ENCODE data around the gene PLB1. TPM values are rescaled to one million over a fixed set of nuclear protein-coding genes. Genes with fewer than 3 reads are reported as not detected.

The PLB1 gene
- total and polyA plus RNA-seq, 2 experiments from 2014 or later: 0.06 to 0.21 TPM

DNA sequence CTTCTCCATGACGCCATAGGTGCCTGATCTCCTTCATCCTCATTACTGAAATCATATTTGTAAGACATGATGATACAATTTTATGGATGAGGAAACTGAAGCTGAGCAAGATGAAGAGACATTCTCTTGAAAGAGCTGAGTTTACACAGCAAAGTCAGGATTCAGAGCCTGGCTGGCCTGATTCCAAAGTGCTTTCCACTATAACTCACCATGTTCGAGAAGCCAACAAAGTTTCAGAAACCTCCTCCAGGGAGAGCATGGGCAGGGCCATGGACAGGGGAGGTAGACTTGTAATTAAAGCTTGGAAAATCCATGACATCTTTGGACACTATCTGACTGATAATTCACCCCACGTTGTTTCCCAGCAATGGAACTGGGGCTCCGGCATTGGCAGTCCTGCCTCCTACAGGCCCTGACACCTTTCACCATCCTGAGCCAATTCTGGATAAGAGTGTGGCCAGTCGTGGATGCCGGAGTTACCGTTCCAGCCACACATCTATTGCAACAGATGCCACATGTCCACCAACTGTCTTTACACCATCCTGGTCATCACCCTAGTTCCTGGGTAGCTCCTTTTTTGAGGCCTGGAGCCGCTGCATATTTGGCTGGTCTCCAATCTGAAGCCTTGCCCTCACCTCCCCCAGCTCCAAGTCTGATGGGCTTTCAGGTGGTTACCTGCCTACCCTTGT is 170.8 kb downstream of the PLB1 start:
- no peak overlapping the region for H3K4me3 ChIP-seq
- DNase-seq (ENCODE audit: low spot score) (no peak), ATAC-seq (no peak)
- no peaks in the 10 kb centered on the region for H3F3A ChIP-seq (replicated peaks; ENCODE audit: low read depth)
- no peaks in the 10 kb centered on the region for H4K20me1 ChIP-seq (replicated peaks; ENCODE audit: insufficient read depth)
- no peak overlapping the region for H3K4me2 ChIP-seq
- no peaks in the 10 kb centered on the region for H3K36me3 Mint-ChIP-seq (ENCODE audit: low read depth)
- no peaks in the 10 kb centered on the region for H3K36me3 ChIP-seq (ENCODE audit: insufficient read depth)
- TF ChIP-seq, protein P1, sequence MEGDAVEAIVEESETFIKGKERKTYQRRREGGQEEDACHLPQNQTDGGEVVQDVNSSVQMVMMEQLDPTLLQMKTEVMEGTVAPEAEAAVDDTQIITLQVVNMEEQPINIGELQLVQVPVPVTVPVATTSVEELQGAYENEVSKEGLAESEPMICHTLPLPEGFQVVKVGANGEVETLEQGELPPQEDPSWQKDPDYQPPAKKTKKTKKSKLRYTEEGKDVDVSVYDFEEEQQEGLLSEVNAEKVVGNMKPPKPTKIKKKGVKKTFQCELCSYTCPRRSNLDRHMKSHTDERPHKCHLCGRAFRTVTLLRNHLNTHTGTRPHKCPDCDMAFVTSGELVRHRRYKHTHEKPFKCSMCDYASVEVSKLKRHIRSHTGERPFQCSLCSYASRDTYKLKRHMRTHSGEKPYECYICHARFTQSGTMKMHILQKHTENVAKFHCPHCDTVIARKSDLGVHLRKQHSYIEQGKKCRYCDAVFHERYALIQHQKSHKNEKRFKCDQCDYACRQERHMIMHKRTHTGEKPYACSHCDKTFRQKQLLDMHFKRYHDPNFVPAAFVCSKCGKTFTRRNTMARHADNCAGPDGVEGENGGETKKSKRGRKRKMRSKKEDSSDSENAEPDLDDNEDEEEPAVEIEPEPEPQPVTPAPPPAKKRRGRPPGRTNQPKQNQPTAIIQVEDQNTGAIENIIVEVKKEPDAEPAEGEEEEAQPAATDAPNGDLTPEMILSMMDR (conservative IDR thresholded peaks at IDR 0.05; ENCODE audit: low read depth in 2 of 2): no peak
- no peak for TF ChIP-seq ZNF114 (CRISPR knock-in tag; IDR thresholded peaks at IDR 0.05)
- peaks cover 8% of the 10 kb centered on the region for H3K4me1 Mint-ChIP-seq
- H3K27me3 Mint-ChIP-seq (ENCODE audit: insufficient read depth, low read depth, poor library complexity): peaks cover 6% of the 10 kb centered on the region
- H3K4me3 Mint-ChIP-seq: no peak overlapping the region
- no peak overlapping the region for H2AFZ ChIP-seq
- no peaks in the 10 kb centered on the region for H3K27me3 ChIP-seq (ENCODE audit: insufficient read depth)
- no peak overlapping the region for H3K27ac ChIP-seq (ENCODE audit: low read depth)
- no peaks in the 10 kb centered on the region for H3K79me2 ChIP-seq (replicated peaks; ENCODE audit: insufficient read depth)
- no peaks in the 10 kb centered on the region for H3K9me2 ChIP-seq (ENCODE audit: insufficient read depth)
- no peaks in the 10 kb centered on the region for H3K4me1 ChIP-seq (ENCODE audit: insufficient read depth)
- H3K9me3 Mint-ChIP-seq: no peaks in the 10 kb centered on the region; the same call in 2 of the 3 replicates
- H3K27ac Mint-ChIP-seq: no peak overlapping the region

DNA sequence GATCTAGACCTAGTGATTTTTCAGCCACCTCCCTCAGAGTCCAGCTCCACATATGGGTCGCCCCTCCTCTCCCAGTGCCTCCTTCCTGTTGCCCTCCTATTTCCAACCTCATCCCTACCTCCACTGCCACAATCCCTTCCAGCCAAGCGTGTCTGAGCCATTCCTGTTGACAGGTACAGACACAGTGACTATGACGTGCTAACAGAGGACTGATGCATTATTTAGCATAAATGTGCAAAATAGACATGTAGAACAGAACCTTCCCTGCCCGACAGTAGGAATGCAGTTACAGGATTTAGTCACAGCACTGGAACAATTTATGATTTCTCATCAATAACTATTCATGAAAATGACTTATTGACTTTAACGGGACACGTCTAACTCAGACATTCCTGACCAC is 171.4 kb downstream of the PLB1 start:
- Histone ChIP-seq H3F3A (replicated peaks; ENCODE audit: low read depth) (no peaks in the 10 kb centered on the region), H3K79me2 (replicated peaks; ENCODE audit: insufficient read depth) (no peaks in the 10 kb centered on the region), H3K4me3 (no peak overlapping the region), H2AFZ (no peak overlapping the region), H3K27me3 (ENCODE audit: insufficient read depth) (no peaks in the 10 kb centered on the region), H4K20me1 (replicated peaks; ENCODE audit: insufficient read depth) (no peaks in the 10 kb centered on the region), H3K27ac (ENCODE audit: low read depth) (no peak overlapping the region), H3K9me2 (ENCODE audit: insufficient read depth) (no peaks in the 10 kb centered on the region), H3K4me1 (ENCODE audit: insufficient read depth) (no peaks in the 10 kb centered on the region), H3K36me3 (ENCODE audit: insufficient read depth) (no peaks in the 10 kb centered on the region), H3K4me2 (no peak overlapping the region)
- no peak for DNase-seq (ENCODE audit: low spot score)
- H3K27me3 Mint-ChIP-seq (ENCODE audit: insufficient read depth, low read depth, poor library complexity): peaks cover 6% of the 10 kb centered on the region
- ATAC-seq: no peak
- H3K4me1 Mint-ChIP-seq: peaks cover 8% of the 10 kb centered on the region
- no peaks in the 10 kb centered on the region; the same call in 2 of the 3 replicates for H3K9me3 Mint-ChIP-seq
- TF ChIP-seq CREB1 (CRISPR knock-in tag; IDR thresholded peaks at IDR 0.05; ENCODE audit: low read depth) (no peak), POLR2AphosphoS5 (IDR thresholded peaks at IDR 0.05; ENCODE audit: low read depth) (no peak), ZNF114 (CRISPR knock-in tag; IDR thresholded peaks at IDR 0.05) (no peak), JUNB (IDR thresholded peaks at IDR 0.05; ENCODE audit: unreplicated experiment) (no peak), STAT1 (IDR thresholded peaks at IDR 0.05; ENCODE audit: unreplicated experiment) (no peak), NANOG (IDR thresholded peaks at IDR 0.05; ENCODE audit: borderline replicate concordance) (no peak), EZH2phosphoT487 (IDR thresholded peaks at IDR 0.05; ENCODE audit: unreplicated experiment) (no peak)
- TF ChIP-seq, protein P2, sequence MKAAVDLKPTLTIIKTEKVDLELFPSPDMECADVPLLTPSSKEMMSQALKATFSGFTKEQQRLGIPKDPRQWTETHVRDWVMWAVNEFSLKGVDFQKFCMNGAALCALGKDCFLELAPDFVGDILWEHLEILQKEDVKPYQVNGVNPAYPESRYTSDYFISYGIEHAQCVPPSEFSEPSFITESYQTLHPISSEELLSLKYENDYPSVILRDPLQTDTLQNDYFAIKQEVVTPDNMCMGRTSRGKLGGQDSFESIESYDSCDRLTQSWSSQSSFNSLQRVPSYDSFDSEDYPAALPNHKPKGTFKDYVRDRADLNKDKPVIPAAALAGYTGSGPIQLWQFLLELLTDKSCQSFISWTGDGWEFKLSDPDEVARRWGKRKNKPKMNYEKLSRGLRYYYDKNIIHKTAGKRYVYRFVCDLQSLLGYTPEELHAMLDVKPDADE (IDR thresholded peaks at IDR 0.05): no peak
- TF ChIP-seq, protein P3, sequence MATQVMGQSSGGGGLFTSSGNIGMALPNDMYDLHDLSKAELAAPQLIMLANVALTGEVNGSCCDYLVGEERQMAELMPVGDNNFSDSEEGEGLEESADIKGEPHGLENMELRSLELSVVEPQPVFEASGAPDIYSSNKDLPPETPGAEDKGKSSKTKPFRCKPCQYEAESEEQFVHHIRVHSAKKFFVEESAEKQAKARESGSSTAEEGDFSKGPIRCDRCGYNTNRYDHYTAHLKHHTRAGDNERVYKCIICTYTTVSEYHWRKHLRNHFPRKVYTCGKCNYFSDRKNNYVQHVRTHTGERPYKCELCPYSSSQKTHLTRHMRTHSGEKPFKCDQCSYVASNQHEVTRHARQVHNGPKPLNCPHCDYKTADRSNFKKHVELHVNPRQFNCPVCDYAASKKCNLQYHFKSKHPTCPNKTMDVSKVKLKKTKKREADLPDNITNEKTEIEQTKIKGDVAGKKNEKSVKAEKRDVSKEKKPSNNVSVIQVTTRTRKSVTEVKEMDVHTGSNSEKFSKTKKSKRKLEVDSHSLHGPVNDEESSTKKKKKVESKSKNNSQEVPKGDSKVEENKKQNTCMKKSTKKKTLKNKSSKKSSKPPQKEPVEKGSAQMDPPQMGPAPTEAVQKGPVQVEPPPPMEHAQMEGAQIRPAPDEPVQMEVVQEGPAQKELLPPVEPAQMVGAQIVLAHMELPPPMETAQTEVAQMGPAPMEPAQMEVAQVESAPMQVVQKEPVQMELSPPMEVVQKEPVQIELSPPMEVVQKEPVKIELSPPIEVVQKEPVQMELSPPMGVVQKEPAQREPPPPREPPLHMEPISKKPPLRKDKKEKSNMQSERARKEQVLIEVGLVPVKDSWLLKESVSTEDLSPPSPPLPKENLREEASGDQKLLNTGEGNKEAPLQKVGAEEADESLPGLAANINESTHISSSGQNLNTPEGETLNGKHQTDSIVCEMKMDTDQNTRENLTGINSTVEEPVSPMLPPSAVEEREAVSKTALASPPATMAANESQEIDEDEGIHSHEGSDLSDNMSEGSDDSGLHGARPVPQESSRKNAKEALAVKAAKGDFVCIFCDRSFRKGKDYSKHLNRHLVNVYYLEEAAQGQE (IDR thresholded peaks at IDR 0.05; ENCODE audit: unreplicated experiment): no peak
- TF ChIP-seq, protein P1 (conservative IDR thresholded peaks at IDR 0.05; ENCODE audit: low read depth in 2 of 2): no peak
- H3K4me3 Mint-ChIP-seq: no peak overlapping the region
- H3K27ac Mint-ChIP-seq: no peak overlapping the region
- H3K36me3 Mint-ChIP-seq (ENCODE audit: low read depth): no peaks in the 10 kb centered on the region
